K562 (cell line): ENCODE data around the gene COX6A2. TPM values are rescaled to one million over a fixed set of nuclear protein-coding genes. Genes with fewer than 3 reads are reported as not detected.

Experiments used
- ATAC-seq: fragments of 200-7000 bp; cut with Tn5 transposase; 3 replicates; pipeline ENCODE4 v1.9.1; 2020; ENCODE audit warnings: moderate library complexity
- BruUV-seq: library from RNA; stranded (reverse); fragments of 400-500 nt; replicated peaks from 2 replicates; lab custom pipeline; 2021; lab: Mats Ljungman, UMichigan
- CTCF ChIA-PET: fragments of 300-600 bp; formaldehyde crosslinking; extraction: SDS; loops from one replicate; lab custom pipeline; 2021; ENCODE audit warnings: low intra/inter-chr PET ratio; lab: Yijun Ruan, JAX
- POLR2A ChIA-PET: fragments of 300-600, 350-650 bp; sonication (Branson Sonifier 250); formaldehyde crosslinking; extraction: SDS; loops from one replicate; lab custom pipeline; 2021; ENCODE audit warnings: antibody characterized with exemption, inconsistent platforms; lab: Yijun Ruan, JAX
- DNase-seq, 4 experiments: peaks; one replicate each; pipeline versions ENCODE4 v3.0.0 to v3.0.0-alpha.2; 2011 to 2018; ENCODE audit warnings: low spot score in 3 of 4, mixed read lengths in 3 of 4; ENCODE audit errors: extremely low read depth in 1 of 4
- FAIRE-seq: peaks from 2 replicates; lab custom pipeline; 2011; peaks lifted over from hg19 to GRCh38; lab: Jason Lieb, UNC
- H2AFZ ChIP-seq: 2 replicates; pipeline ENCODE4 v1.6.0; 2011; ENCODE audit warnings: low read depth, low read length, control low read depth, inconsistent platforms
- H3K27ac ChIP-seq: fragments of 200-600 bp; 3 replicates; pipeline ENCODE4 v1.8.0; 2011; ENCODE audit warnings: low read depth, mild to moderate bottlenecking, control low read depth, inconsistent platforms, low read length, moderate library complexity, mixed read lengths; ENCODE audit errors: extremely low read depth
- H3K27me3 ChIP-seq, 2 experiments: fragments of 300-600 bp in 1 of 2; 2 replicates in 1 of 2; 3 replicates in 1 of 2; pipeline versions ENCODE4 v1.6.0 to v1.8.0; 2011; ENCODE audit warnings: inconsistent platforms in 2 of 2, low read length in 2 of 2, mild to moderate bottlenecking in 1 of 2, mixed read lengths in 1 of 2, moderate library complexity in 1 of 2; ENCODE audit not compliant: control insufficient read depth in 2 of 2, insufficient read depth in 2 of 2
- H3K36me3 ChIP-seq: fragments of 300-600 bp; 3 replicates; pipeline ENCODE4 v1.8.0; 2011; ENCODE audit warnings: mild to moderate bottlenecking, low read length, inconsistent platforms; ENCODE audit not compliant: control insufficient read depth, insufficient read depth
- H3K4me1 ChIP-seq, 2 experiments: fragments of 200-600 bp in 1 of 2; replicated peaks in 1 of 2; 2 replicates in 1 of 2; 3 replicates in 1 of 2; pipeline versions ENCODE4 v1.5.1 to v1.8.0; 2011; ENCODE audit warnings: inconsistent platforms in 2 of 2, low read length in 2 of 2, mild to moderate bottlenecking in 1 of 2, mixed read lengths in 1 of 2, moderate library complexity in 1 of 2; ENCODE audit not compliant: control insufficient read depth in 2 of 2, insufficient read depth in 2 of 2
- H3K4me2 ChIP-seq: 2 replicates; pipeline ENCODE4 v1.6.1; 2011; ENCODE audit warnings: low read length, control low read depth, inconsistent platforms, mixed read lengths; ENCODE audit not compliant: insufficient read depth
- H3K4me3 ChIP-seq: fragments of 200-600 bp; sonication (generic), shearing (Covaris generic); 2 replicates; pipeline ENCODE4 v1.5.1; 2016; ENCODE audit warnings: control low read depth, inconsistent platforms
- H3K79me2 ChIP-seq: fragments of 200-600 bp; 3 replicates; pipeline ENCODE4 v1.8.0; 2011; ENCODE audit warnings: low read length, inconsistent platforms; ENCODE audit not compliant: control insufficient read depth, insufficient read depth
- H3K9ac ChIP-seq, 2 experiments: 2 replicates each; pipeline versions ENCODE4 v1.6.0 to v1.6.1; 2011; ENCODE audit warnings: low read depth in 2 of 2, low read length in 2 of 2, control low read depth in 1 of 2, inconsistent platforms in 1 of 2, mild to moderate bottlenecking in 1 of 2, mixed read lengths in 1 of 2; ENCODE audit not compliant: insufficient read depth in 1 of 2
- H3K9me1 ChIP-seq: one replicate; pipeline ENCODE4 v1.6.0; 2011; ENCODE audit warnings: inconsistent platforms, mild to moderate bottlenecking, low read length, moderate library complexity; ENCODE audit not compliant: control insufficient read depth, insufficient read depth
- H3K9me3 ChIP-seq: replicated peaks from 2 replicates; pipeline ENCODE4 v1.5.1; 2011; ENCODE audit warnings: low read depth, low read length, inconsistent platforms; ENCODE audit not compliant: control insufficient read depth, insufficient read depth
- H4K20me1 ChIP-seq: replicated peaks from 2 replicates; pipeline ENCODE4 v1.6.1; 2011; ENCODE audit warnings: low read length, inconsistent platforms, mixed read lengths; ENCODE audit not compliant: control insufficient read depth, insufficient read depth
- CC2D1A ChIP-seq: fragments of 450-650 bp; IDR thresholded peaks from 2 replicates; pipeline ENCODE4 v1.6.1; 2017; ENCODE audit warnings: mild to moderate bottlenecking
- KLF13 ChIP-seq: fragments of 450-650 bp; IDR thresholded peaks from 2 replicates; pipeline ENCODE4 v1.6.1; 2016; ENCODE audit warnings: missing genetic modification characterization, low read depth, mild to moderate bottlenecking, missing compliant biosample characterization, moderate library complexity, borderline replicate concordance
- POLR2G ChIP-seq: fragments of 200-400 bp; formaldehyde crosslinking; IDR thresholded peaks from 2 replicates; pipeline ENCODE4 v1.6.1; 2017; ENCODE audit warnings: low read depth, mild to moderate bottlenecking, antibody characterized with exemption, low read length, moderate library complexity
- PPARD ChIP-seq: fragments of 250-450 bp; sonication (Bioruptor Pico); IDR thresholded peaks from 2 replicates; pipeline ENCODE4 v1.8.0; 2022; ENCODE audit warnings: inconsistent platforms, mild to moderate bottlenecking, moderate library complexity
- RBFOX2 ChIP-seq: fragments of 200-400 bp; formaldehyde crosslinking; IDR thresholded peaks from 2 replicates; pipeline ENCODE4 v1.6.1; 2017; ENCODE audit warnings: low read depth, mild to moderate bottlenecking, low read length, moderate library complexity
- SAFB2 ChIP-seq: fragments of 200-400 bp; formaldehyde crosslinking; IDR thresholded peaks from 2 replicates; pipeline ENCODE4 v1.6.1; 2018; ENCODE audit warnings: borderline replicate concordance, low read length, low read depth, moderate library complexity; ENCODE audit not compliant: severe bottlenecking
- VEZF1 ChIP-seq: fragments of 200-800 bp; sonication (Bioruptor generic); IDR thresholded peaks from 2 replicates; pipeline ENCODE4 v1.6.1; 2017; ENCODE audit warnings: missing genetic modification characterization, missing compliant biosample characterization
- ZNF695 ChIP-seq: fragments of 450-650 bp; formaldehyde crosslinking; IDR thresholded peaks from 2 replicates; pipeline ENCODE4 v1.4.0; 2020; ENCODE audit warnings: mild to moderate bottlenecking, moderate library complexity
- WGBS: fragments of 100-300 bp; shearing (Covaris generic); methylation state at CpG from one replicate; pipeline ENCODE4 v1.1.6; 2016; ENCODE audit warnings: low coverage, mixed read lengths; ENCODE audit not compliant: insufficient coverage; ENCODE audit errors: missing lambda C conversion rate; 5-methylcytosine and 5-hydroxymethylcytosine counted together
- in situ Hi-C: fragments of 300-500 bp; cut with MboI; formaldehyde crosslinking; loops from 4 replicates; pipeline ENCODE4 v1.15.0; 2018; ENCODE audit warnings: inconsistent platforms, mixed read lengths
- intact Hi-C: fragments of 100-400 bp; cut with micrococcal nuclease; formaldehyde crosslinking; loops from 2 replicates; pipeline ENCODE4 v1.14.2; 2022
- polyA plus RNA-seq, 8 experiments: library from polyadenylated mRNA; depleted of rRNA in 4 of 8; stranded (reverse) in 5 of 8; unstranded in 3 of 8; fragments of >200 nt; fragmentation: Nextera tagmentation in 2 of 8; fragmentation: Illumina TruSeq in 1 of 8; extraction: Ambion mirVana in 2 of 8; extraction: Trizol in 1 of 8; gene quantifications; 2 replicates each; pipeline versions ENCODE4 v1.2.1 to v1.2.3, GENCODE V29; 2011 to 2014; ENCODE audit warnings: inconsistent platforms in 1 of 8, missing spikeins in 1 of 8
- total RNA-seq, 7 experiments: library from RNA; depleted of rRNA in 6 of 7; stranded (reverse); fragments of >200 nt in 6 of 7; fragmentation: Illumina TruSeq in 2 of 7; extraction: Trizol in 2 of 7; gene quantifications; 2 replicates each; pipeline versions ENCODE4 v1.2.1 to v1.2.3, GENCODE V29; 2011 to 2021; ENCODE audit warnings: low replicate concordance in 1 of 7

Gene COX6A2
- total and polyA plus RNA-seq, 9 of the 15 experiments (the other 6 are each of a cell fraction or from before 2014, with no cell fraction given), result not detected

GRCh38 chr16:31471875-31472708 lies 43.9 kb upstream of the COX6A2 start, which contains the start of gene TGFB1I1:
TGFB1I1 (plus strand) TSS chr16:31472152; CDS start chr16:31472189, 37 bp downstream.
- BruUV-seq, result no TSS peak
- DNase-seq (no peak), ATAC-seq (no peak), FAIRE-seq (no peak)
- CTCF ChIA-PET, result no interaction called here
- TF ChIP-seq POLR2G (0 out of 2 replicates have a peak, but pooled peaks have one; percentile 23), ZNF695 (no peak), KLF13 (no peak), SAFB2 (no peak), RBFOX2 (peak; percentile 30; the same call in 1 of the 2 replicates), VEZF1 (CRISPR knock-in tag) (0 out of 2 replicates have a peak, but pooled peaks have one; percentile 25), PPARD (no peak), CC2D1A (no peak)
- Histone ChIP-seq H3K9ac (peak within 1 kb of the TSS; percentile 14 to 72; a peak in 2 of 4 replicates), H3K4me2 (peak within 1 kb of the TSS; percentile 32), H2AFZ (peak within 1 kb of the TSS; percentile 77), H3K4me1 (peaks cover 18 to 45% of the 10 kb centered on the region in 2 experiments; a peak in 4 of 5 replicates), H3K36me3 (peaks cover 4% of the 10 kb centered on the region; the same call in 1 of the 3 replicates), H4K20me1 (no peaks in the 10 kb centered on the region), H3K27me3 (no peaks in the 10 kb centered on the region), H3K27ac (no peak within 1 kb of the TSS), H3K79me2 (no peaks in the 10 kb centered on the region), H3K9me1 (no peaks in the 10 kb centered on the region), H3K4me3 (no peak within 1 kb of the TSS; the same call in 1 of the 2 replicates), H3K9me3 (no peaks in the 10 kb centered on the region)
- 59% methylated on average over 24 of the region's 63 CpGs for WGBS
- in situ Hi-C loops, result no loop called here
- POLR2A ChIA-PET, result no interaction called here
- intact Hi-C loops, result loop anchor here (5.0 kb wide), 1 partner anchor 50 kb away; no protein-coding TSS in a partner anchor
